HepG2 (cell line): ENCODE measurements around the gene CELF6. TPM values are rescaled to one million over a fixed set of nuclear protein-coding genes. Genes with fewer than 3 reads are reported as not detected.

ENCODE experiments used
- ATAC-seq: fragments of 200-7000 bp; cut with Tn5 transposase; 3 replicates; pipeline ENCODE4 v1.9.1; 2020; ENCODE audit warnings: mild to moderate bottlenecking, moderate library complexity
- BruUV-seq: library from RNA; stranded (reverse); fragments of 400-500 nt; replicated peaks from 2 replicates; lab custom pipeline; 2021; lab: Mats Ljungman, UMichigan
- CTCF ChIA-PET: fragments of 300-600 bp; formaldehyde crosslinking; extraction: SDS; loops from one replicate; lab custom pipeline; 2021; ENCODE audit warnings: low total read pairs, inconsistent platforms, low intra/inter-chr PET ratio; lab: Yijun Ruan, JAX
- POLR2A ChIA-PET: fragments of 350-600 bp; sonication (Branson Sonifier 250); formaldehyde crosslinking; loops from one replicate; lab custom pipeline; 2020; ENCODE audit warnings: antibody characterized with exemption, inconsistent platforms; lab: Yijun Ruan, JAX
- DNase-seq: peaks from one replicate; pipeline ENCODE4 v3.0.0-alpha.2; 2015; ENCODE audit warnings: low spot score
- FAIRE-seq: peaks from 3 replicates; lab custom pipeline; 2011; peaks lifted over from hg19 to GRCh38; lab: Jason Lieb, UNC
- H2AFZ ChIP-seq: one replicate; pipeline ENCODE4 v1.6.1; 2011; ENCODE audit warnings: low read length, inconsistent platforms
- H3K27ac ChIP-seq: fragments of 300-600 bp; 3 replicates; pipeline ENCODE4 v1.8.0; 2011; ENCODE audit warnings: mixed run types, mild to moderate bottlenecking, mixed read lengths, low read length, inconsistent platforms; ENCODE audit not compliant: insufficient read depth; ENCODE audit errors: extremely low read length
- H3K27me3 ChIP-seq, 2 experiments: fragments of 200-600 bp in 1 of 2; 2 replicates in 1 of 2; 3 replicates in 1 of 2; pipeline versions ENCODE4 v1.6.0 to v1.8.0; 2011; ENCODE audit warnings: low read length in 2 of 2, mild to moderate bottlenecking in 2 of 2, moderate library complexity in 2 of 2, inconsistent platforms in 1 of 2; ENCODE audit not compliant: insufficient read depth in 2 of 2, control insufficient read depth in 1 of 2
- H3K36me3 ChIP-seq, 2 experiments: fragments of 200-600 bp in 1 of 2; replicated peaks in 1 of 2; 2 replicates in 1 of 2; 3 replicates in 1 of 2; pipeline versions ENCODE4 v1.5.1 to v1.8.0; 2011; ENCODE audit warnings: low read length in 2 of 2, inconsistent platforms in 1 of 2; ENCODE audit not compliant: insufficient read depth in 2 of 2, control insufficient read depth in 1 of 2
- H3K4me1 ChIP-seq: 2 replicates; pipeline ENCODE4 v1.5.1; 2012; ENCODE audit warnings: low read length, inconsistent platforms; ENCODE audit not compliant: insufficient read depth
- H3K4me2 ChIP-seq: 2 replicates; pipeline ENCODE4 v1.6.0; 2011; ENCODE audit warnings: low read depth, low read length, inconsistent platforms
- H3K4me3 ChIP-seq, 3 experiments: fragments of 200-600 bp in 1 of 3; sonication (generic), shearing (Covaris generic) in 1 of 3; replicated peaks in 1 of 3; 2 replicates each; pipeline ENCODE4 v1.5.1; 2011 to 2016; ENCODE audit warnings: low read length in 3 of 3, inconsistent platforms in 2 of 3, low read depth in 2 of 3, mild to moderate bottlenecking in 2 of 3, control low read depth in 1 of 3, mixed read lengths in 1 of 3; ENCODE audit not compliant: insufficient read depth in 1 of 3
- H3K79me2 ChIP-seq: one replicate; pipeline ENCODE4 v1.6.1; 2011; ENCODE audit warnings: low read length, inconsistent platforms; ENCODE audit not compliant: insufficient read depth
- H3K9ac ChIP-seq: 2 replicates; pipeline ENCODE4 v1.6.0; 2011; ENCODE audit warnings: mild to moderate bottlenecking, low read depth, low read length, inconsistent platforms; ENCODE audit not compliant: insufficient read depth
- H3K9me3 ChIP-seq: 2 replicates; pipeline ENCODE4 v1.5.1; 2012; ENCODE audit warnings: mild to moderate bottlenecking, low read length
- H4K20me1 ChIP-seq: 2 replicates; pipeline ENCODE4 v1.6.0; 2011; ENCODE audit warnings: inconsistent platforms, mild to moderate bottlenecking, low read length, moderate library complexity; ENCODE audit not compliant: insufficient read depth
- ADNP ChIP-seq: sonication (generic); formaldehyde crosslinking; IDR thresholded peaks from 2 replicates; pipeline ENCODE4 v1.4.0; 2020; ENCODE audit warnings: missing genetic modification reagents
- CREB1 ChIP-seq, 2 experiments: fragments of 450-650 bp in 1 of 2; IDR thresholded peaks; 2 replicates each; pipeline ENCODE4 v1.6.1; 2016 to 2017; ENCODE audit warnings: control low read depth in 1 of 2, mild to moderate bottlenecking in 1 of 2, missing compliant biosample characterization in 1 of 2, missing genetic modification characterization in 1 of 2
- ERF ChIP-seq: IDR thresholded peaks from 2 replicates; pipeline ENCODE4 v1.6.1; 2018; ENCODE audit warnings: missing biosample characterization, missing genetic modification reagents
- FOXP4 ChIP-seq: sonication (generic); formaldehyde crosslinking; IDR thresholded peaks from 2 replicates; pipeline ENCODE4 v1.4.0; 2020; ENCODE audit warnings: missing genetic modification reagents
- GATAD1 ChIP-seq: IDR thresholded peaks from 2 replicates; pipeline ENCODE4 v1.6.1; 2016; ENCODE audit warnings: missing genetic modification reagents, missing compliant biosample characterization
- HIC2 ChIP-seq: sonication (generic); formaldehyde crosslinking; IDR thresholded peaks from 2 replicates; pipeline ENCODE4 v1.9.0; 2022; ENCODE audit warnings: low read depth, missing genetic modification reagents
- HNF4A ChIP-seq: sonication (generic); formaldehyde crosslinking; IDR thresholded peaks from 2 replicates; pipeline ENCODE4 v1.4.0; 2020; ENCODE audit warnings: missing genetic modification reagents
- HOXA3 ChIP-seq: sonication (generic); formaldehyde crosslinking; IDR thresholded peaks from 2 replicates; pipeline ENCODE4 v1.5.0; 2020; ENCODE audit warnings: missing genetic modification reagents
- JDP2 ChIP-seq: sonication (generic); formaldehyde crosslinking; IDR thresholded peaks from 2 replicates; pipeline ENCODE4 v1.8.1; 2022; ENCODE audit warnings: missing genetic modification reagents, borderline replicate concordance
- KAT2B ChIP-seq: fragments of 150-350 bp; IDR thresholded peaks from 2 replicates; pipeline ENCODE4 v1.6.1; 2014; ENCODE audit warnings: low read depth, low read length, borderline replicate concordance
- NONO ChIP-seq, 2 experiments: fragments of 450-650 bp in 1 of 2; sonication (generic) in 1 of 2; formaldehyde crosslinking in 1 of 2; IDR thresholded peaks in 1 of 2; conservative IDR thresholded peaks in 1 of 2; 2 replicates each; pipeline versions ENCODE4 v1.6.1 to v1.8.0; 2017 to 2022; ENCODE audit warnings: mild to moderate bottlenecking in 1 of 2, missing genetic modification reagents in 1 of 2, moderate library complexity in 1 of 2
- ZBTB7B ChIP-seq: sonication (generic); formaldehyde crosslinking; IDR thresholded peaks from 2 replicates; pipeline ENCODE4 v1.4.0; 2020; ENCODE audit warnings: missing genetic modification reagents
- ZGPAT ChIP-seq: IDR thresholded peaks from 2 replicates; pipeline ENCODE4 v1.6.1; 2016; ENCODE audit warnings: mild to moderate bottlenecking
- ZNF143 ChIP-seq: sonication (generic); formaldehyde crosslinking; IDR thresholded peaks from 2 replicates; pipeline ENCODE4 v1.4.0; 2020; ENCODE audit warnings: missing genetic modification reagents
- ZNF235 ChIP-seq: sonication (generic); formaldehyde crosslinking; IDR thresholded peaks from 2 replicates; pipeline ENCODE4 v1.8.1; 2023; ENCODE audit warnings: mild to moderate bottlenecking, missing genetic modification reagents, borderline replicate concordance
- ZNF564 ChIP-seq: sonication (generic); formaldehyde crosslinking; IDR thresholded peaks from 2 replicates; pipeline ENCODE4 v1.8.1; 2023; ENCODE audit warnings: mild to moderate bottlenecking, missing genetic modification reagents
- WGBS: methylation state at CpG from one replicate; pipeline ENCODE4 v1.1.6; 2017; ENCODE audit warnings: low lambda C conversion rate; 5-methylcytosine and 5-hydroxymethylcytosine counted together
- in situ Hi-C: cut with HindIII; loops from 2 replicates; pipeline ENCODE4 v1.10.0; 2017; ENCODE audit warnings: low pct_unique_long_range_greater_than_20kb; ENCODE audit not compliant: extremely low pct_ligation_motif_present
- intact Hi-C: fragments of 100-400 bp; cut with micrococcal nuclease; formaldehyde crosslinking; loops from one replicate; pipeline ENCODE4 v1.10.0; 2022; ENCODE audit not compliant: unreplicated experiment
- polyA plus RNA-seq, 8 experiments: library from polyadenylated mRNA; depleted of rRNA in 3 of 8; stranded (reverse) in 7 of 8; unstranded in 1 of 8; fragments of >200 nt; fragmentation: Illumina TruSeq in 4 of 8; extraction: Trizol in 4 of 8; gene quantifications; 2 replicates each; pipeline versions ENCODE4 v1.2.1 to v1.2.3, GENCODE V29; 2011 to 2016; ENCODE audit warnings: low read depth in 4 of 8, missing spikeins in 1 of 8, mixed read lengths in 1 of 8; ENCODE audit not compliant: insufficient read depth in 1 of 8
- total RNA-seq, 5 experiments: library from RNA; depleted of rRNA; stranded (reverse); fragments of >200 nt; fragmentation: Illumina TruSeq; extraction: Trizol; gene quantifications; 2 replicates each; pipeline ENCODE4 v1.2.3, GENCODE V29; 2016; ENCODE audit warnings: low read depth in 1 of 5
- TF ChIP-seq, protein P1 (sequence below): sonication (generic); formaldehyde crosslinking; IDR thresholded peaks from 2 replicates; pipeline ENCODE4 v1.5.1; 2020; ENCODE audit warnings: missing genetic modification reagents, mild to moderate bottlenecking, borderline replicate concordance
- TF ChIP-seq, protein P2 (sequence below): sonication (generic); formaldehyde crosslinking; IDR thresholded peaks from 2 replicates; pipeline ENCODE4 v1.4.0; 2020; ENCODE audit warnings: mild to moderate bottlenecking, low read depth, missing genetic modification reagents

The CELF6 gene
- total and polyA plus RNA-seq, 2 of the 13 experiments (the other 11 are each of a cell fraction or from before 2014, with no cell fraction given), result 0.49 to 0.94 TPM

DNA sequence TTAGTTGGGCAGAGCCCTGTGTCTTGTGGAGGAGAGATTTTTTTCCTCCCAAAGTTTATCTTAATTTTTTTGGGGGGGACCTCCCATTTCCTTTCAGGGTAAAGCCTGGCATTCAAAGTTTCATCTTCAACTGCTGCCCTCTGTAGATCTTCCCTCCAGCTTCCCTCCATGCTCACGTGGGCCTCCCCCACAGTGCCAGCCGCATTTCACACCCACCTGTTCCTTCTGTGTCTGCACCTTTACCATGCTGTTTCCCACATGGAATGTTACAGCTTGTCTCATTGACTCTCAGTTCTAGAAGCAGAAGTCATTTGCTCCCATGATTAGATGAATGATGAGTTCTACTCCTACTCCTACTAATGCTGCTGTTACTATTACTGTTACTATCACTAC lies 6.5 kb downstream of the CELF6 start:
- 66% methylated on average over 2 of the region's 2 CpGs for WGBS
- no peak overlapping the region for H3K9ac ChIP-seq
- DNase-seq, result no peak
- TF ChIP-seq CREB1 (IDR thresholded peaks at IDR 0.05) (no peak), CREB1 (CRISPR knock-in tag; IDR thresholded peaks at IDR 0.05) (no peak), ADNP (CRISPR knock-in tag) (no peak), ZBTB7B (CRISPR knock-in tag) (no peak), ERF (no peak), FOXP4 (CRISPR knock-in tag) (no peak), ZNF564 (no peak), HIC2 (CRISPR knock-in tag) (no peak), ZNF235 (CRISPR knock-in tag) (no peak), NONO (IDR thresholded peaks at IDR 0.05) (no peak), NONO (CRISPR knock-in tag; conservative IDR thresholded peaks at IDR 0.05) (no peak), ZGPAT (CRISPR knock-in tag) (no peak), KAT2B (no peak), ZNF143 (CRISPR knock-in tag) (no peak), HOXA3 (no peak), HNF4A (CRISPR knock-in tag) (no peak), GATAD1 (no peak), JDP2 (no peak)
- TF ChIP-seq, protein P1, sequence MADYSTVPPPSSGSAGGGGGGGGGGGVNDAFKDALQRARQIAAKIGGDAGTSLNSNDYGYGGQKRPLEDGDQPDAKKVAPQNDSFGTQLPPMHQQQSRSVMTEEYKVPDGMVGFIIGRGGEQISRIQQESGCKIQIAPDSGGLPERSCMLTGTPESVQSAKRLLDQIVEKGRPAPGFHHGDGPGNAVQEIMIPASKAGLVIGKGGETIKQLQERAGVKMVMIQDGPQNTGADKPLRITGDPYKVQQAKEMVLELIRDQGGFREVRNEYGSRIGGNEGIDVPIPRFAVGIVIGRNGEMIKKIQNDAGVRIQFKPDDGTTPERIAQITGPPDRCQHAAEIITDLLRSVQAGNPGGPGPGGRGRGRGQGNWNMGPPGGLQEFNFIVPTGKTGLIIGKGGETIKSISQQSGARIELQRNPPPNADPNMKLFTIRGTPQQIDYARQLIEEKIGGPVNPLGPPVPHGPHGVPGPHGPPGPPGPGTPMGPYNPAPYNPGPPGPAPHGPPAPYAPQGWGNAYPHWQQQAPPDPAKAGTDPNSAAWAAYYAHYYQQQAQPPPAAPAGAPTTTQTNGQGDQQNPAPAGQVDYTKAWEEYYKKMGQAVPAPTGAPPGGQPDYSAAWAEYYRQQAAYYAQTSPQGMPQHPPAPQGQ (CRISPR knock-in tag), result no peak
- TF ChIP-seq, protein P2, sequence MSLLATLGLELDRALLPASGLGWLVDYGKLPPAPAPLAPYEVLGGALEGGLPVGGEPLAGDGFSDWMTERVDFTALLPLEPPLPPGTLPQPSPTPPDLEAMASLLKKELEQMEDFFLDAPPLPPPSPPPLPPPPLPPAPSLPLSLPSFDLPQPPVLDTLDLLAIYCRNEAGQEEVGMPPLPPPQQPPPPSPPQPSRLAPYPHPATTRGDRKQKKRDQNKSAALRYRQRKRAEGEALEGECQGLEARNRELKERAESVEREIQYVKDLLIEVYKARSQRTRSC (CRISPR knock-in tag), result no peak
- TF ChIP-seq, all 625 proteins: peak for 0
- Histone ChIP-seq H3K4me1 (peaks cover 7% of the 10 kb centered on the region; the same call in 1 of the 2 replicates), H3K27me3 (no peaks in the 10 kb centered on the region), H3K4me3 (no peak overlapping the region), H3K27ac (no peak overlapping the region), H3K79me2 (no peaks in the 10 kb centered on the region), H4K20me1 (no peaks in the 10 kb centered on the region), H3K36me3 (no peaks in the 10 kb centered on the region), H3K4me2 (no peak overlapping the region), H2AFZ (no peak overlapping the region), H3K9me3 (no peaks in the 10 kb centered on the region)
- BruUV-seq, result no TSS peak
- ATAC-seq (no peak), FAIRE-seq (no peak)
- in situ Hi-C loops, result no loop called here
- ChIA-PET POLR2A (no interaction called here), CTCF (interaction anchor here (1.4 to 1.5 kb wide), 2 partner anchors 114 to 219 kb away, joined by 3 to 4 read pairs; no protein-coding TSS in a partner anchor)
- intact Hi-C loops, result no loop called here
